Heart left ventricle (tissue), 13 donors: ENCODE measurements around the gene NDRG3.

Experiments
- CTCF ChIP-seq, 12 donors: fragments of 200-600 bp; sonication (generic) in 4 of 12; IDR thresholded peaks; one replicate each; pipeline versions ENCODE4 v1.5.0 to v1.8.0; 2018 to 2022; ENCODE audit warnings: antibody characterized with exemption in 12 of 12, mild to moderate bottlenecking in 5 of 12
- POLR2A ChIP-seq, 2 donors: fragments of 450-650 bp; IDR thresholded peaks; one replicate each; pipeline ENCODE4 v1.6.1; 2017; ENCODE audit warnings: antibody characterized with exemption in 2 of 2, mild to moderate bottlenecking in 2 of 2, moderate library complexity in 2 of 2
- donor health status: ischemic (EF 13 %, LVEDD 7.1; RV severe dilation, severe dysfunction).
- donor health status: DM: no; HTN: yes; CAD: no.
- donor health status: DM: no; HTN: no; CAD: no.
- donor health status: ischemic (EF 25% LVEDD 6.9; RV normal size, moderate dysfunction).
- donor health status: ischemic (EF 25% LVEDD 5.7; RV mildly dilated, moderate dysfunction).
- donor health status: ischemic (EF 35%, LVEDD 5.7; RV mildly dilated, moderate dysfunction).
- donor health status: nonischemic (EF 11% LVEDD 7.7; RV severe dilation, severe dysfunction).
- donor health status: DM: yes; HTN: yes; CAD: no.
- donor health status: PGD.
- donor health status: ischemic (EF 29% LVEDD 5.4; RV normal size, mild dysfunction).
- donor health status: nonischemic (EF 23%, LVEDD 6.1; RV moderate dilation, normal function).

GRCh38 chr20:36666181-36666740 is 79.6 kb downstream of the NDRG3 start:
- peak in 5 of 12 donors; percentile 9 to 32 (median 28) for TF ChIP-seq CTCF (IDR thresholded peaks at IDR 0.05)
- TF ChIP-seq POLR2A (IDR thresholded peaks at IDR 0.05) = no peak
